VCaP (cell line): Measurements from ENCODE around the gene MFSD12.

ENCODE experiments used
- H3K27ac ChIP-seq: fragments of 450-650 bp; 2 replicates; pipeline ENCODE4 v1.5.1; 2017
- CTCF ChIP-seq: fragments of 450-650 bp; conservative IDR thresholded peaks from 2 replicates; pipeline ENCODE4 v1.5.1; 2017; ENCODE audit warnings: mild to moderate bottlenecking, moderate library complexity

MFSD12 gene

GRCh38 chr19:3580156-3580934 lies 23.0 kb upstream of the MFSD12 start:
- H3K27ac ChIP-seq = no peak overlapping the region
- no peak for TF ChIP-seq CTCF

DNA sequence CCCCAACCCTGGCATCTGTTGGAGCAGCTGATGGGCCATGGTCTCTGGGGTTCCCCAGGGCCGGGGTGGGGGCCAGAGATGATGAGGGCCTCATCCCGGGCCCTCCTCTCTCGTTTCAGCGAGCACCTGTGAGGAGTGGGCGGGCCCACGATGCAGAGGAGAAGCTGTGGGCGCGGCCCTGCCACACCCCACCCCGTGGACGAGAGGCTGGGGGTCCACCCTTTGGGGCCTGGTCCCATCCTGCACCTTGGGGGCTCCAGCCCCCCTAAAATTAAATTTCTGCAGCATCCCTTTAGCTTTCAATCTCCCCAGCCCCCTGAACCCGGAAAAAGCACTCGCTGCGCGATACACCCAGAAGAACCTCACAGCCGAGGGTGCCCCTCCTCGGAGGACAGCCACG lies 21.0 kb upstream of the MFSD12 start:
- no peak overlapping the region for H3K27ac ChIP-seq
- TF ChIP-seq CTCF = no peak

- no peak overlapping the region for H3K27ac ChIP-seq
- TF ChIP-seq CTCF = no peak
Observed at GRCh38 chr19:3577723-3578344, 20.4 kb upstream of the MFSD12 start.

- no peak overlapping the region for H3K27ac ChIP-seq
- no peak for TF ChIP-seq CTCF
Observed at GRCh38 chr19:3576696-3577443, 19.5 kb upstream of the MFSD12 start.

- H3K27ac ChIP-seq = no peak overlapping the region
- no peak for TF ChIP-seq CTCF
Observed at GRCh38 chr19:3575949-3576673, 18.7 kb upstream of the MFSD12 start.

GRCh38 chr19:3575260-3575741 lies 17.9 kb upstream of the MFSD12 start:
- no peak for TF ChIP-seq CTCF
- no peak overlapping the region for H3K27ac ChIP-seq
